Liver (tissue), 9 donors: Measurements from ENCODE around the gene ZNHIT6. TPM values are rescaled to one million over a fixed set of nuclear protein-coding genes. Genes with fewer than 3 reads are reported as not detected.

ENCODE experiments used
- DNase-seq: peaks from one replicate; pipeline ENCODE4 v3.0.0-alpha.2; 2017; ENCODE audit warnings: low spot score
- H3K27ac ChIP-seq, 2 donors: one replicate each; pipeline ENCODE4 v1.7.0; 2013; ENCODE audit warnings: inconsistent platforms in 2 of 2, low read length in 2 of 2, control low read depth in 1 of 2, low read depth in 1 of 2, mild to moderate bottlenecking in 1 of 2
- H3K27me3 ChIP-seq, 4 donors: one replicate each; pipeline versions ENCODE4 v1.6.1 to v1.7.0; 2013; ENCODE audit warnings: low read length in 3 of 4, inconsistent platforms in 1 of 4, mild to moderate bottlenecking in 1 of 4, moderate library complexity in 1 of 4; ENCODE audit not compliant: control insufficient read depth in 4 of 4, insufficient read depth in 4 of 4
- H3K36me3 ChIP-seq, 4 donors: one replicate each; pipeline versions ENCODE4 v1.6.1 to v1.7.0; 2013; ENCODE audit warnings: low read length in 3 of 4, mild to moderate bottlenecking in 3 of 4, low read depth in 1 of 4, moderate library complexity in 1 of 4; ENCODE audit not compliant: control insufficient read depth in 4 of 4, insufficient read depth in 3 of 4
- H3K4me1 ChIP-seq, 4 donors: one replicate each; pipeline versions ENCODE4 v1.6.1 to v1.7.0; 2013; ENCODE audit warnings: low read length in 3 of 4, mild to moderate bottlenecking in 3 of 4, moderate library complexity in 1 of 4; ENCODE audit not compliant: control insufficient read depth in 4 of 4, insufficient read depth in 4 of 4
- H3K4me3 ChIP-seq, 3 donors: one replicate each; pipeline versions ENCODE4 v1.6.1 to v1.7.0; 2013; ENCODE audit warnings: low read length in 3 of 3, control low read depth in 1 of 3, low read depth in 1 of 3, mild to moderate bottlenecking in 1 of 3
- H3K9ac ChIP-seq, 2 donors: one replicate each; pipeline ENCODE4 v1.7.0; 2013; ENCODE audit warnings: low read length in 2 of 2, mild to moderate bottlenecking in 2 of 2, moderate library complexity in 2 of 2, control low read depth in 1 of 2, low read depth in 1 of 2
- H3K9me3 ChIP-seq, 4 donors: one replicate each; pipeline versions ENCODE4 v1.6.1 to v1.7.0; 2013; ENCODE audit warnings: low read length in 3 of 4; ENCODE audit not compliant: control insufficient read depth in 4 of 4
- FOXA1 ChIP-seq: IDR thresholded peaks from 2 replicates; pipeline ENCODE4 v1.6.1; 2016; ENCODE audit warnings: antibody characterized with exemption
- FOXA2 ChIP-seq: IDR thresholded peaks from 2 replicates; pipeline ENCODE4 v1.6.1; 2016; ENCODE audit warnings: antibody characterized with exemption
- HNF4A ChIP-seq, 2 donors: conservative IDR thresholded peaks; 2 replicates each; pipeline ENCODE4 v1.6.1; 2016; ENCODE audit warnings: antibody characterized with exemption in 2 of 2, mild to moderate bottlenecking in 2 of 2
- HNF4G ChIP-seq: IDR thresholded peaks from 2 replicates; pipeline ENCODE4 v1.6.1; 2016; ENCODE audit warnings: antibody characterized with exemption
- JUND ChIP-seq, 2 donors: IDR thresholded peaks; 2 replicates each; pipeline ENCODE4 v1.6.1; 2016; ENCODE audit warnings: antibody characterized with exemption in 2 of 2
- RAD21 ChIP-seq, 2 donors: IDR thresholded peaks; 2 replicates each; pipeline ENCODE4 v1.6.1; 2016; ENCODE audit warnings: antibody characterized with exemption in 2 of 2, mild to moderate bottlenecking in 2 of 2
- SP1 ChIP-seq: IDR thresholded peaks from 2 replicates; pipeline ENCODE4 v1.6.1; 2018; ENCODE audit warnings: antibody characterized with exemption, mild to moderate bottlenecking
- TAF1 ChIP-seq: conservative IDR thresholded peaks from 2 replicates; pipeline ENCODE4 v1.6.1; 2016; ENCODE audit warnings: antibody characterized with exemption, mild to moderate bottlenecking
- WGBS: extraction: QIAGEN DNeasy Blood & Tissue Kit; methylation state at CpG from one replicate; pipeline ENCODE4 v1.1.7; 2013; 5-methylcytosine and 5-hydroxymethylcytosine counted together
- polyA plus RNA-seq, 2 donors: library from polyadenylated mRNA; stranded (reverse) in 1 of 2; unstranded in 1 of 2; fragments of 200-250 nt in 1 of 2; fragments of >200 nt in 1 of 2; fragmentation: Nextera tagmentation in 1 of 2; extraction: Ambion mirVana in 1 of 2; gene quantifications; one replicate each; pipeline versions ENCODE4 v1.2.1 to v1.2.3, GENCODE V29; 2013 to 2015
- total RNA-seq, 2 donors: library from RNA; depleted of rRNA; stranded (reverse); fragments of >200 nt; gene quantifications; one replicate each; pipeline ENCODE4 v1.2.3, GENCODE V29; 2014
- TF ChIP-seq, protein P1 (sequence below): IDR thresholded peaks from 2 replicates; pipeline ENCODE4 v1.6.1; 2016; ENCODE audit warnings: antibody characterized with exemption
- TF ChIP-seq, protein P2 (sequence below): IDR thresholded peaks from 2 replicates; pipeline ENCODE4 v1.6.1; 2016; ENCODE audit warnings: antibody characterized with exemption, mild to moderate bottlenecking
- TF ChIP-seq, protein P3 (sequence below): IDR thresholded peaks from 2 replicates; pipeline ENCODE4 v1.6.1; 2016; ENCODE audit warnings: antibody characterized with exemption
- TF ChIP-seq, protein P4 (sequence below): IDR thresholded peaks from 2 replicates; pipeline ENCODE4 v1.6.1; 2016; ENCODE audit warnings: antibody characterized with exemption
- donor health status: healthy.
- donor health status: healthy.
- donor health status: healthy.
- donor health status: healthy.
- donor health status: healthy.

The ZNHIT6 gene
- total and polyA plus RNA-seq, 4 donors: 2.2 to 4.0 (median 3.2) TPM

DNA sequence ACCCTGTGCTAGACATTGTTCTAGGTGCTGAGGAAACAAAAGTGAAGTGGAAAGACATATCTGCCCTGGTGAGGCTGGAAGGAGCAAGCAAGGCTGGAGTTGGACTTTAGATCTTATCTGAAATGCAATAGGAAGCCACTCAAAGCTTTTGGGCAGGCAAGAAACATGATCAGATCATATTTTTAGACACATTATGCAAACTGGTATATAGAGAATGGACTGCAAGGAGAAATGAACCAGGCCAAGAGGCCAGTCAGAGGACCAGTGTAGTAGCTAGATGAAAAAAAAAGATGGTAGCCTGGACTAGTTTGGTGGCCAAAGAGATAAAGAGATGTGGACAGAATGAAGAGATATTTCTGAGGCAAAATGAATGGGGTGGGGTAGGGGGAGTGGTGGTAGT, 81.4 kb downstream of the ZNHIT6 start:
- H3K9ac ChIP-seq: no peak overlapping the region
- no peak for DNase-seq
- H3K27me3 ChIP-seq: no peaks in the 10 kb centered on the region
- H3K36me3 ChIP-seq: peaks cover 0 to 9% (median 1%) of the 10 kb centered on the region in 4 donors
- peaks cover 1 to 9% (median 6%) of the 10 kb centered on the region in 4 donors for H3K4me1 ChIP-seq
- TF ChIP-seq SP1 (no peak), FOXA1 (no peak), HNF4A (conservative IDR thresholded peaks at IDR 0.05) (peak in 1 of 2 donors; percentile 4), JUND (IDR thresholded peaks at IDR 0.05) (no peak), HNF4G (no peak), FOXA2 (no peak)
- TF ChIP-seq, protein P1, sequence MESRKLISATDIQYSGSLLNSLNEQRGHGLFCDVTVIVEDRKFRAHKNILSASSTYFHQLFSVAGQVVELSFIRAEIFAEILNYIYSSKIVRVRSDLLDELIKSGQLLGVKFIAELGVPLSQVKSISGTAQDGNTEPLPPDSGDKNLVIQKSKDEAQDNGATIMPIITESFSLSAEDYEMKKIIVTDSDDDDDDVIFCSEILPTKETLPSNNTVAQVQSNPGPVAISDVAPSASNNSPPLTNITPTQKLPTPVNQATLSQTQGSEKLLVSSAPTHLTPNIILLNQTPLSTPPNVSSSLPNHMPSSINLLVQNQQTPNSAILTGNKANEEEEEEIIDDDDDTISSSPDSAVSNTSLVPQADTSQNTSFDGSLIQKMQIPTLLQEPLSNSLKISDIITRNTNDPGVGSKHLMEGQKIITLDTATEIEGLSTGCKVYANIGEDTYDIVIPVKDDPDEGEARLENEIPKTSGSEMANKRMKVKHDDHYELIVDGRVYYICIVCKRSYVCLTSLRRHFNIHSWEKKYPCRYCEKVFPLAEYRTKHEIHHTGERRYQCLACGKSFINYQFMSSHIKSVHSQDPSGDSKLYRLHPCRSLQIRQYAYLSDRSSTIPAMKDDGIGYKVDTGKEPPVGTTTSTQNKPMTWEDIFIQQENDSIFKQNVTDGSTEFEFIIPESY: no peak
- TF ChIP-seq, protein P2, sequence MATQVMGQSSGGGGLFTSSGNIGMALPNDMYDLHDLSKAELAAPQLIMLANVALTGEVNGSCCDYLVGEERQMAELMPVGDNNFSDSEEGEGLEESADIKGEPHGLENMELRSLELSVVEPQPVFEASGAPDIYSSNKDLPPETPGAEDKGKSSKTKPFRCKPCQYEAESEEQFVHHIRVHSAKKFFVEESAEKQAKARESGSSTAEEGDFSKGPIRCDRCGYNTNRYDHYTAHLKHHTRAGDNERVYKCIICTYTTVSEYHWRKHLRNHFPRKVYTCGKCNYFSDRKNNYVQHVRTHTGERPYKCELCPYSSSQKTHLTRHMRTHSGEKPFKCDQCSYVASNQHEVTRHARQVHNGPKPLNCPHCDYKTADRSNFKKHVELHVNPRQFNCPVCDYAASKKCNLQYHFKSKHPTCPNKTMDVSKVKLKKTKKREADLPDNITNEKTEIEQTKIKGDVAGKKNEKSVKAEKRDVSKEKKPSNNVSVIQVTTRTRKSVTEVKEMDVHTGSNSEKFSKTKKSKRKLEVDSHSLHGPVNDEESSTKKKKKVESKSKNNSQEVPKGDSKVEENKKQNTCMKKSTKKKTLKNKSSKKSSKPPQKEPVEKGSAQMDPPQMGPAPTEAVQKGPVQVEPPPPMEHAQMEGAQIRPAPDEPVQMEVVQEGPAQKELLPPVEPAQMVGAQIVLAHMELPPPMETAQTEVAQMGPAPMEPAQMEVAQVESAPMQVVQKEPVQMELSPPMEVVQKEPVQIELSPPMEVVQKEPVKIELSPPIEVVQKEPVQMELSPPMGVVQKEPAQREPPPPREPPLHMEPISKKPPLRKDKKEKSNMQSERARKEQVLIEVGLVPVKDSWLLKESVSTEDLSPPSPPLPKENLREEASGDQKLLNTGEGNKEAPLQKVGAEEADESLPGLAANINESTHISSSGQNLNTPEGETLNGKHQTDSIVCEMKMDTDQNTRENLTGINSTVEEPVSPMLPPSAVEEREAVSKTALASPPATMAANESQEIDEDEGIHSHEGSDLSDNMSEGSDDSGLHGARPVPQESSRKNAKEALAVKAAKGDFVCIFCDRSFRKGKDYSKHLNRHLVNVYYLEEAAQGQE: no peak
- TF ChIP-seq, protein P3, sequence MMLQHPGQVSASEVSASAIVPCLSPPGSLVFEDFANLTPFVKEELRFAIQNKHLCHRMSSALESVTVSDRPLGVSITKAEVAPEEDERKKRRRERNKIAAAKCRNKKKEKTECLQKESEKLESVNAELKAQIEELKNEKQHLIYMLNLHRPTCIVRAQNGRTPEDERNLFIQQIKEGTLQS: no peak
- no peak overlapping the region for H3K4me3 ChIP-seq
- no peaks in the 10 kb centered on the region for H3K9me3 ChIP-seq
- no peak overlapping the region for H3K27ac ChIP-seq

DNA sequence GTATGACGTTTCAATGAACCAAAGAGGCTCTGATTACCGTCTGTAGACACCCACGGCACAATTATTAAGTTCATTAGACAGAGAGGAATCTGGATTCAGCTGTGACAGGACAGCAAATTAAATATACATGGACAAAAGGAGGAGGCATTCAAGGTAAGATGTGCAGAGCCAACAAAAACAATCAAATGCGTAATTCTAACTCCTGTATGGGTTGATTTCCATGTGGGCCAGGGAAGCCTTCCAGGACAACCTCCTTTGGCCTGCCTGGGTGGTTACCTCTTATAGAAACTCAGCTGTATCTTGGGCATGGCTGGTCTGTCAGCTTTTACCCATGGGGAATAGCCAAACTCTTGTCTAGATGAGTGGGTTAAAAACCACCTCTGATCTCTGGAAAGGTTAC, 83.9 kb downstream of the ZNHIT6 start:
- WGBS: 92% methylated on average over 4 of the region's 4 CpGs
- Histone ChIP-seq H3K36me3 (peaks cover 0 to 12% (median 1%) of the 10 kb centered on the region in 4 donors), H3K9me3 (peaks cover 0 to 3% (median 0%) of the 10 kb centered on the region in 4 donors), H3K4me3 (no peak overlapping the region), H3K4me1 (peaks cover 1 to 9% (median 6%) of the 10 kb centered on the region in 4 donors), H3K27ac (no peak overlapping the region), H3K27me3 (no peaks in the 10 kb centered on the region), H3K9ac (no peak overlapping the region)
- TF ChIP-seq RAD21 (IDR thresholded peaks at IDR 0.05): no peak
- TF ChIP-seq, protein P4, sequence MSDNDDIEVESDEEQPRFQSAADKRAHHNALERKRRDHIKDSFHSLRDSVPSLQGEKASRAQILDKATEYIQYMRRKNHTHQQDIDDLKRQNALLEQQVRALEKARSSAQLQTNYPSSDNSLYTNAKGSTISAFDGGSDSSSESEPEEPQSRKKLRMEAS: no peak
- TF ChIP-seq, protein P3: no peak
- TF ChIP-seq JUND (IDR thresholded peaks at IDR 0.05): no peak
- TF ChIP-seq, protein P2: no peak
- TF ChIP-seq TAF1: no peak
- TF ChIP-seq HNF4A (conservative IDR thresholded peaks at IDR 0.05): no peak
- TF ChIP-seq FOXA1: no peak
- no peak for DNase-seq
